ENCODE data around the gene TTC13.
A peak's percentile ranks its signal among the peaks of the same experiment; 100 is the strongest.

TTC13 gene

GRCh38 chr1:230869500-230869899 is 109.2 kb downstream of the TTC13 start:
- TF ChIP-seq CTCF (IDR thresholded peaks at IDR 0.05), result no peak
- Mint-ChIP-seq H3K4me1 (peaks cover 50% of the 10 kb centered on the region), H3K4me3 (peak overlapping the region; percentile 84), H3K9me3 (no peaks in the 10 kb centered on the region), H3K27me3 (ENCODE audit: low read depth, poor library complexity) (peaks cover 19% of the 10 kb centered on the region), H3K36me3 (ENCODE audit: low read depth) (peaks cover 14% of the 10 kb centered on the region), H3K27ac (peak overlapping the region; percentile 45)
- DNase-seq, result no peak

- TF ChIP-seq CTCF (IDR thresholded peaks at IDR 0.05), result no peak
- Mint-ChIP-seq H3K27ac (peak overlapping the region; percentile 93), H3K36me3 (ENCODE audit: low read depth) (peaks cover 19% of the 10 kb centered on the region), H3K9me3 (no peaks in the 10 kb centered on the region), H3K4me3 (peak overlapping the region; percentile 84), H3K27me3 (ENCODE audit: low read depth, poor library complexity) (peaks cover 19% of the 10 kb centered on the region), H3K4me1 (peaks cover 51% of the 10 kb centered on the region)
- DNase-seq, result peak; percentile 71
Measured at GRCh38 chr1:230868736-230869385, 109.8 kb downstream of the TTC13 start.

GRCh38 chr1:230867903-230868735 is 110.5 kb downstream of the TTC13 start, which contains the start of gene C1orf198:
TSS of gene C1orf198 (minus strand) at chr1:230868521. CDS start at chr1:230868512, 9 bp downstream.
- H3K4me3 Mint-ChIP-seq, result peak within 1 kb of the TSS; percentile 92
- peaks cover 56% of the 10 kb centered on the region for H3K4me1 Mint-ChIP-seq
- peaks cover 19% of the 10 kb centered on the region for H3K27me3 Mint-ChIP-seq (ENCODE audit: low read depth, poor library complexity)
- H3K9me3 Mint-ChIP-seq, result no peaks in the 10 kb centered on the region
- H3K36me3 Mint-ChIP-seq (ENCODE audit: low read depth), result peaks cover 19% of the 10 kb centered on the region
- TF ChIP-seq CTCF (IDR thresholded peaks at IDR 0.05), result no peak
- peak; percentile 90 for DNase-seq
- peak within 1 kb of the TSS; percentile 93 for H3K27ac Mint-ChIP-seq

- no peak for DNase-seq
- H3K27me3 Mint-ChIP-seq (ENCODE audit: low read depth, poor library complexity), result peaks cover 18% of the 10 kb centered on the region
- H3K27ac Mint-ChIP-seq, result no peak overlapping the region
- peaks cover 64% of the 10 kb centered on the region for H3K4me1 Mint-ChIP-seq
- peak overlapping the region; percentile 92 for H3K4me3 Mint-ChIP-seq
- H3K36me3 Mint-ChIP-seq (ENCODE audit: low read depth), result peaks cover 24% of the 10 kb centered on the region
- H3K9me3 Mint-ChIP-seq, result no peaks in the 10 kb centered on the region
- no peak for TF ChIP-seq CTCF (IDR thresholded peaks at IDR 0.05)
Measured at GRCh38 chr1:230867101-230867902, 111.4 kb downstream of the TTC13 start.

- TF ChIP-seq CTCF (IDR thresholded peaks at IDR 0.05), result no peak
- no peak for DNase-seq
- peaks cover 15% of the 10 kb centered on the region for H3K27me3 Mint-ChIP-seq (ENCODE audit: low read depth, poor library complexity)
- H3K27ac Mint-ChIP-seq, result no peak overlapping the region
- H3K9me3 Mint-ChIP-seq, result no peaks in the 10 kb centered on the region
- peak overlapping the region; percentile 92 for H3K4me3 Mint-ChIP-seq
- peaks cover 29% of the 10 kb centered on the region for H3K36me3 Mint-ChIP-seq (ENCODE audit: low read depth)
- H3K4me1 Mint-ChIP-seq, result peaks cover 64% of the 10 kb centered on the region
Measured at GRCh38 chr1:230866171-230867070, 112.2 kb downstream of the TTC13 start.
